HG02938 (cell line): ENCODE data around the gene DSCAM.
"Not testable (repeated sequence)": the region's sequence is repeated elsewhere in the genome, so short reads cannot be mapped to it uniquely, and the experiment has no call there.

Source experiments
- ATAC-seq: cut with Tn5 transposase; IDR thresholded peaks from one replicate; pipeline ENCODE4 v1.9.1; 2021; ENCODE audit warnings: mild to moderate bottlenecking, moderate library complexity; ENCODE audit not compliant: unreplicated experiment

DSCAM gene

DNA sequence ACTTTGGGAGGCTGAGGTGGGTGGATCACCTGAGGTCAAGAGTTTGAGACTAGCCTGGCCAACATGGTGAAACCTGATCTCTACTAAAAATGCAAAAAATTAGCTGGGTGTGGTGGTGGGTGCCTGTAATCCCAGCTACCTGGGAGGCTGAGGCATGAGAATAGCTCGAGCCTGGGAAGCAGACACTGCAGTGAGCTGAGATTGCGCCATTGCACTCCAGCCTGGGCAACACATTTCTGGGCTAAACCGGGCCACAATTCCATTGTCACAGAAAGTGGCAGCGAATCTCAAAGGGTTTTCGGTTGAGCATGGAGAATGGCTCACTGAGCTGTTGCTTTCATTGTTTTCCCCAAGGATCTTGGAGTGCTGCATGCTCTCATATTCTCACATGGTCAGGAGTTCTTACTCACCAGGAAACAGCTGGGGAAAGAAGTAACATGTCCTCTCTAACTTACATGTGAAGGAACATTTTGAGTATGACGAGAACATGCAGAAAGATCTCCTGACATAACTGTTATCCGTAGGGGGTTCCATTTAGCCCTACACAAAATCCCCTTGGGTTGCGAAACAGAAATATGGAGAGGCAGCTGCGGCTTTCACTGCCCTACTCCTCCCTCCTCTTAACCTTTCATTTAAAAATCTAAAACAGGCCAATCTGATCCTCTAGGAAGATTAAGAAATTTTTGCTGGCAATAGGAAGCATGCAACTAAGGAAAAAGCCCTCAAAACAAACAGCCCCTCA lies 638.6 kb downstream of the DSCAM start:
- no peak for ATAC-seq

DNA sequence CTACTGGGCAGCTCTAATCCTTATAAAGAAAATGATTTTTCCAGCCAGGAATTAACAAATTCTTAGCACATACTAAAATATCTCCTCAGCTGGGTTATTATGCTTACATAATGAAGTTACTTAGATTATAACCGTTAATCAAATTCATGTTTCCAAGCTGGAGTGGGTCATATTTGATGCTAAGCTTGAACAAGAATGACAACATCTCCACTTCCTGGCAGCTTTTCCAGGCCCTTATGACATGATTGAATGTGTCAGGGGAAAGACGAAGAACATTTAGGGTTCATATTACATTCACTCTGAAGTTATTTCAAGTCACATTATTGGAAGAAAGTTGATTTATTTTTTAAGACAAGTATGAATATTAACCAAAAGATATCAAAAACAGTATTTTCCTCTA lies 646.0 kb downstream of the DSCAM start:
- no peak for ATAC-seq

GRCh38 chr21:40200126-40200525 lies 646.8 kb downstream of the DSCAM start:
- ATAC-seq, result no peak

DNA sequence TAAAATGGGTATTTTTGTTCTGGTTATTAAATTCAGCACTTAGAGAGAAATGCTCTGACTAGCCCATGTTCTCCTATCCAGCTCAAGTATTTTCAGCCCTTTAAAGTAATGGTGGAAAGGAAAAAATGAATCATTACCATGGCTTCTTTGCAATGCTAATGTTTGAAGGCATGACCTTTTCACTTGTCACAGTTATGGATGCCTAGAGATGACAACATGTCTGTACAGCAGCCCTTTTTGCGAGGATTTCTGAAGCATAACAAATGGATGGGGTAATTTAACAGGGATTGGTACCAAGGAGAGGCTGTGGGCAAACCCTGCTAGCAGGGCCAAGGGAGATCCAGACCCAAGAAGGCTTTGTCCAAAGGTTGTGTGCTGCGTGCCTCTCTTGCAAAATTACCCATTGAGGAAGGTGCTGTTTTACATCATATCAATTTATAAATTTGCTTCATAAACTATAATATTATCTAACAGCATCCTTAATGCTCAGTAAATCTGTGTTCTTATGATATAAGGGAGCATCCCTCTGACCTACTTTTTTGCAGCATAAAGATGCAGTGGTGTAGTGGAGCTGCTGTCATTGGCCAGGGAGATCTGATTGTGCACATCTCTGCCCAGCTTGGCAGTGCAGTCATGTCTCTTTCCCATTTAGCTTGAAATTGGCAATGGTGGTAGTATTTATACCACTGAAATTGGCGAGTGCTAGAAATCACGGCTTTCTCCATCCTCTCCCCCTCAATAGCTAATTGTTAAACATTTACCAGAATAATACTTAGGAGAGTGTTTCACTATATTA lies 652.6 kb downstream of the DSCAM start:
- ATAC-seq, result no peak

GRCh38 chr21:40191616-40192015 lies 655.3 kb downstream of the DSCAM start:
- ATAC-seq, result no peak

DNA sequence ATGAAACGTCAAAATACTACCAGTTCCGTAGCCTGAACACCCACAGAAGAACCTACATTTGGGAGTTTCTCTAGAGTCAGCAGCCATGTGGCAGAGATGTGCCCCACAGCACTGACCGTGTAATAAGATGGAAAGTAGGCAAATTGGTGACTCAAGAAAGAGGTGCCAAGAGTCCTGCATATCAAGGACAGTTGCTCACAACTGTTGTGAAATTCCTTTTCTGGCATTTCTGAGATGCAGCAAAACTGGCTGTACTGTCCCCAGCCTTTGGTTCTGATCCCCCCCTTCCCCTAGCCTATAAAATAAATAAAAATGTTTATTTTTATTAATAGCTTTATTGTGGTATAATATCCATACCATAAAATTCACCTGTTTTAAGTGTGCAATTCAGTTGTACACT lies 655.8 kb downstream of the DSCAM start:
- ATAC-seq, result no peak

DNA sequence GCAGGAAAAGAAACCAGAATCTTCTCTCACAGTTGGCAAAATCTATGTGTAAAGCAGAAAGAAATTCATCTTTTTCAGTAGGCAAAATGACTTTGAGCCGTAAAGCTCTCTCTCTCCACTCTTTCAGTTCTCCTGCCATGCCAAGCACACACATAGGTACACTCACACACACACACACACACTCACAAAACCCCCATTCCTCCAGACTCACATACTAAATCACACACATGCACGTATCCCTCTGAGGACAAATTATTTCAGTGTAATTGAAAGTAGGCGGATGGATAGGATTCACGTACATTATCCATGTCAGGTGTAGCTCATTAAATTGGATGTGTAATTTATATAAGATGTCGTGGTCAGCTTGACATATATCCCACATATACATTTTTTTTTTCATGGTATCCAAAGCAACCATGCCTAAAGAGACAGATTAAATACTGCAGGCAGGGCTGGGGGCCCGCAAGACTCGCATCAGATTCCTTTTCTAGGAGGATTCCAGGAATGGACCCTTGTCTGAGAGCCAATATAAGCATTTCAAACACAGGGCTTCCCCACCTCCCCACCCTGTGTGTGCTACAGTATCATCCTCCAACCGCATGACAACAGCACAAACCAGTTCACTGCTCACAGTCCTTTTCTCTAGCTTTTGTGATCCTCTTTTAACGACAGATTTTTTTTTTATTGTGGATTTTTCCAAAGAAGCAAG lies 658.9 kb downstream of the DSCAM start:
- ATAC-seq, result no peak

- no peak for ATAC-seq
These were observed 659.7 kb downstream of the DSCAM start for GRCh38 chr21:40187244-40187643.

DNA sequence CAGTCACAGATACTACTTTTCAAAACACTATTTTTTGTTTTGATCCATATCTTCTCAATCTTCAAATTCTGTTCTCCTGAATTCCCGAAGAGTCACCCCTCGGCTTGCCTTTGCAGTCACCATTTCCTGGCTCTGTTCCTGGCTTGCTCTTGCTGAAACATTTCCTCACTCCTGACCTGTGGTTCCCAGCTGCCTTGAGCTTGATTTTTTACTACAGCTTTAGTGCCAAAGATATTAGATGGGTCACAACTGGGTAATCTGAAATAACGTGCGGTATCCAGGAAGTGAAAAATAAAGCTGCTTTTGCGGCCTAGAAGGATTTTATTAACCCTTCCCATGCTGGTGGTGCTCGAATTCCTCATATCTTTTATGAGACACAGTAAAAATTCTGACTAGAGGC lies 660.9 kb downstream of the DSCAM start:
- no peak for ATAC-seq

GRCh38 chr21:40185208-40185607 lies 661.8 kb downstream of the DSCAM start:
- ATAC-seq, result no peak

- not testable (repeated sequence) for ATAC-seq
These were observed 664.5 kb downstream of the DSCAM start for GRCh38 chr21:40182491-40182890.

GRCh38 chr21:40179166-40179565 lies 667.8 kb downstream of the DSCAM start:
- ATAC-seq, result no peak

DNA sequence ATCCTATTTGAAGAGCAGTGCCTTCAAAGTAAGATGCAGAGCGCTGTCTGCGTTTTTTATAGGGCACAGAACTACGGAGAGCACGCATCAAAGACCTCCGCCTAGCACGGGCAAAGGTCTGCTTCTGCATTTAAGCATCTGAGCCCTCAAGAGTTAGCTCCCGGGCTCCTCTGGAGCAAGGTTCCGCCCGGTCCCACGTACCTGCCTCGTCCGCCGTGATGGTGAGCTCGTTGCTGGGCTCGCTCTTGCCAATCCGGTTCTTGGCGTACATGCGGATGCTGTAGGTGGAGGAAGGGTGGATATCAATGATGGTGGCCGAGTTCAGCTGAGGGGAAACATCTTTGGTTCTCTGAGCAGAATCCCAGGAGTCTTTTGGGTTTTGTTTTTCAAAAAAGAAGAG lies 668.2 kb downstream of the DSCAM start:
- no peak for ATAC-seq

DNA sequence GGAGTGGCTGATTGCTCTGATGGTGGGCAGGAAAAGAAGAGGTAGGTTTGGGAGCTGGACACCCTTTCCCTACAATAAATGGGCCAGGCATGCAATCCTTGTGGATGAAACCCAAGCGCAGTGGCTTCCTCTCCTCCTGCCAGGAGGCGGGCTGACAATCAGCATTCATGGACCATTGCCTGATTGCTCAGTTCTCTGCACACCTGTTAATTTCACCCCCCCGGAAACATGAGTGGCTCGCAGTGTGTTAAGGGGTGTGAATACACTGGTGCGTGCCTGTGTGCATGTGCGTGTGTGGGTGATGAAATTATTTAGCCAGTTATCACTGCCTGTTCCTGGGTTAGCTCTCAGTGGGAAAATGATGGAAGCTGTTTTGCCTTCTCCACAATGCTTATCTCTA lies 669.0 kb downstream of the DSCAM start:
- ATAC-seq, result no peak

- no peak for ATAC-seq
These were observed 670.2 kb downstream of the DSCAM start for GRCh38 chr21:40176724-40177123.

DNA sequence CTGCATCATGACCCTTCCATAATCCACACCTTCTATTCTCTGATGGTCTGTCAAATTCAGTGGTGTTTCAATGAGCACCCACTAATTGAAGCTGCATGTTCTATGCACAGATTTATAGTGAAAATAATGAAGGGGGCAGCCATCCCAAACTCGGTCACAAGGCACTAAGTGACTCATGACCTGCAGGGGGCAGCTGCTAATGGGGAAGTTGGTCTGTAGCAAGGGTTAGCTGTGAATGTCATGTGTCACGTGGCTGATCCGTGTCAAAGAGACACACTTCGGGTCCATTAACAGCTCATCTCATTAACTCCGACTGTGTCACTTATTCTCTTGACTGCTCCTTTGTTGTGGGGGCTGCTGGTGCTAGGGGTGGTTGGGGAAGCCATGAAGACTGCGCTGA lies 673.1 kb downstream of the DSCAM start:
- ATAC-seq, result no peak

DNA sequence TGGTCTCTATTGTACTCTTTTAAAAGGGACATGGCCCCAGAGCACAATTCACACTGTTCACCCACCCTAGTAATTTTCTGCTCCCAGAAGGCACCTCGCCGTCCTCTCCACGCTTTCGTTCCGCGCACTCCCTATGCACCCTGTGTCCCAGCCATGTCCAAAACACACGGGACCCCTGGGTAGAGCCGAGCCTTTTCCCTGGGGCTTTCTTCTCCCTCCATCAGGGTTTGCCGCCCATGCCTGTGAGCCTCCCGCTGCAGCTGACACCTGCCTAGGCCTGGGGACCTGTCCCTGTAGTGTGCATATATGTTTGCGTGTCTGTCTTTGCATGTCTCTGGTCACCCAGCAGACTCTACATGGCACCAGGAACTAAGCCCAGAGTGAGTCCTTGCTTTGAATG lies 677.0 kb downstream of the DSCAM start:
- ATAC-seq, result no peak

DNA sequence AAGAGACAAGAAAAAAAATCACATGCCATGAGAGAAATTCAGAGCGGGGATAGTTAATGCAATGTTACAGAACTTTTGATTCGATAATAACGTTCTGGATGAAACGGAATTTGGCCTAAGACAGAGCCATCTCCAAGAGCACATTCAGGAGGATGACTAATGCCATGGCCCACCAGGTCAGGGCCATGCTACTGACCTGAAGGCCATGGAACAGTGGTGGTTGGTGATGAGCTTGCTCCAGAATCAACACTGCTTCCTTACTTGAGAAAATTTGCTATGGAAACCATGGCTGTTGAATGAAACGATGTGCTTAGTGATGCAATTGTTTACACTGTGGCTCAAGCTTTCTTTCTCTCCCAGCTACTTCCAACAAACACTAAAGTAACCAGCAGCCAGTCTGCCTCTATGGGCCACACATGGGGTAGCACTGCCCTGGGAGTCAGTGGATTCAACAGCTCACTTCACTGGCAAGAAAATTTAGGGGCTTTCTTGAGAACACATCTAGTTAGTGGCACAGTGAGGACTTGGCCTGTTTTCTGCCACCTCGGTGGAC lies 680.6 kb downstream of the DSCAM start:
- no peak for ATAC-seq

DNA sequence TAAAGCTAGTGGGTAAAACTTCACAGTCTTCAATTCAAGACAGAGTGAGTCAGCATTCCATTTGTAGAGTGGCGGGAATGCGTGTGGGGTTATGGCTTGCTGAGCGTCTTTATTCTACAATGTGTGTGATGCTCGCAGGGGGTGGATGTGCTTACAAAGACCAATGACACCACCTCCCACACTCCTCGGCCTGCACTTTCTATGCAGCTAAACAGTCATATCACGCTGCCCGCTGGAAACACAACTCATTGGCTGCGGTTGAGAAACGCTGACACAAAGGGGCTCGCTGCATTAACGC lies 681.2 kb downstream of the DSCAM start:
- no peak for ATAC-seq

DNA sequence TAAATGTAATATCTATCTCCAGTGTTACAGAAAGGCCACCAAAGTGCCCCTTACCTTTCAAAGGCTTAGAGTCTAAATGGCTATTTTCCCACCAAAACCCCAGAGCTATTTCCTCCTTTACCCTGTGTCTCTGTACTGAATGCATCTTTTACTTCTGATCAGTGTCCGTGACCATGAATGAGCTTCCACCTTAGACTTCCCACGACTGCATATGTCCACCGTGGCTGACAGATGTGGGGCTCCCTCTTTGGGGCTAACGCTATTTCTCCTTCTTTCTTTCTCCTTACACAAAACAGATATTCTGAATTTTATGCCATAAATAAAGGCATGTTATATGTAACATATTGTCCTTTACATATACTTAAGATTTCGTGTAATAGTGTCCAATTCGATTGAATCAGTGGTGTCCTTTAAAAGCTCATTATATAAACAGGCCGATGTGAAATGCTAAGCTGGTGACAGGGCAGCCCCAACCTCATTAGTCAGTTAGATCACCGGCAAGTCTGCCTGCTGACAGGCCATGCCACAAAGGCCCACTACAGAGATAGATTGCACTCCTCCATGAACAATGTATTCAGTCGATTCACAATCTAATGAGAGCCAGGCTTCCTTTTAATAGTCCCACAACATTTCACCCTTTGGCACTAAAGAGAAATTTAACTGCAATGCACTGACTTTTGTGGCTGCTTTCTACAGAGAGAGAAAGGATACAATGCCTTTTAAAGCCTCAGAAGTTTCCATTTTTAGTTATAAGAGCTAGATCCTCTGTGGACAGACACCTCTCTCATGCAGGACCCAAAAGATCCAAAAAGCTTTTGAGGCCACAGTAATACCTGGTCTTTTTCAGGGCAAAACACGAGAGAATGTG lies 681.8 kb downstream of the DSCAM start:
- ATAC-seq, result no peak

GRCh38 chr21:40162075-40162474 lies 684.9 kb downstream of the DSCAM start:
- no peak for ATAC-seq
